ENCODE data around the gene PLAC8L1.
A peak's percentile ranks its signal among the peaks of the same experiment; 100 is the strongest.

PLAC8L1 gene

GRCh38 chr5:146042628-146043279 is 62.6 kb downstream of the PLAC8L1 start:
- no peak for DNase-seq (ENCODE audit: low spot score)

GRCh38 chr5:146041180-146041789 is 64.1 kb downstream of the PLAC8L1 start:
- peak; percentile 46 for DNase-seq (ENCODE audit: low spot score)

- no peak for DNase-seq (ENCODE audit: low spot score)
Measured at GRCh38 chr5:146040527-146040926, 64.8 kb downstream of the PLAC8L1 start.

- no peak for DNase-seq (ENCODE audit: low spot score)
Measured at GRCh38 chr5:146039420-146039819, 66.0 kb downstream of the PLAC8L1 start.

- no peak for DNase-seq (ENCODE audit: low spot score)
Measured at GRCh38 chr5:146034605-146035004, 70.8 kb downstream of the PLAC8L1 start.
